GM15510 (cell line): ENCODE results near the gene TUBA4A.

Source experiments
- POLR2A ChIP-seq: IDR thresholded peaks from 3 replicates; pipeline ENCODE4 v1.6.1; 2011; ENCODE audit warnings: borderline replicate concordance; ENCODE audit not compliant: insufficient read length; ENCODE audit errors: extremely low read depth

TUBA4A gene

GRCh38 chr2:219254590-219255201 is 978 bp upstream of the TUBA4A start:
- no peak for TF ChIP-seq POLR2A

- peak; percentile 25 for TF ChIP-seq POLR2A
Observed at GRCh38 chr2:219252900-219253752, 592 bp downstream of the TUBA4A start, which contains the start of gene TUBA4B. Gene TUBA4B, plus strand, starts transcription at chr2:219253243. Its CDS starts 165 bp downstream, at chr2:219253408.

- TF ChIP-seq POLR2A, result no peak
Observed at GRCh38 chr2:219252570-219252899, 1.2 kb downstream of the TUBA4A start.

- TF ChIP-seq POLR2A, result no peak
Observed at GRCh38 chr2:219252084-219252483, 1.6 kb downstream of the TUBA4A start.

- no peak for TF ChIP-seq POLR2A
Observed at GRCh38 chr2:219251656-219252055, 2.1 kb downstream of the TUBA4A start.

- no peak for TF ChIP-seq POLR2A
Observed at GRCh38 chr2:219250049-219250781, 3.5 kb downstream of the TUBA4A start.

- TF ChIP-seq POLR2A, result peak; percentile 39
Observed at GRCh38 chr2:219249203-219249980, 4.3 kb downstream of the TUBA4A start.

GRCh38 chr2:219248845-219249202 is 4.9 kb downstream of the TUBA4A start:
- TF ChIP-seq POLR2A, result no peak

- no peak for TF ChIP-seq POLR2A
Observed at GRCh38 chr2:219247678-219248642, 5.8 kb downstream of the TUBA4A start.

- no peak for TF ChIP-seq POLR2A
Observed at GRCh38 chr2:219246559-219246958, 7.2 kb downstream of the TUBA4A start.

GRCh38 chr2:219245899-219246230 is 7.9 kb downstream of the TUBA4A start:
- no peak for TF ChIP-seq POLR2A

GRCh38 chr2:219245148-219245898 is 8.4 kb downstream of the TUBA4A start, which contains the start of the genes GLB1L and STK16:
Gene GLB1L, minus strand, starts transcription at chr2:219245444. Its CDS starts 1,871 bp downstream, at chr2:219243573.
Gene STK16, plus strand, starts transcription at chr2:219245479. Its CDS starts 521 bp downstream, at chr2:219246000.
- TF ChIP-seq POLR2A, result peak; percentile 90

GRCh38 chr2:219244789-219245147 is 8.9 kb downstream of the TUBA4A start:
- TF ChIP-seq POLR2A, result no peak
